ENCODE measurements around the gene MGMT. TPM values are rescaled to one million over a fixed set of nuclear protein-coding genes. Genes with fewer than 3 reads are reported as not detected.

Gene MGMT
- total and polyA plus RNA-seq, 2 donors from 2014 or later = 25.9 to 70.0 TPM

GRCh38 chr10:129728246-129728820 lies 261.3 kb downstream of the MGMT start:
- no peaks in the 10 kb centered on the region for H3K27me3 ChIP-seq (ENCODE audit: control insufficient read depth, insufficient read depth, low read length)
- H3K9me3 ChIP-seq (ENCODE audit: control insufficient read depth in 2 of 3, insufficient read depth in 1 of 3, low read length in 3 of 3) = peaks cover 0 to 4% (median 0%) of the 10 kb centered on the region in 3 donors
- no peak for TF ChIP-seq CTCF (IDR thresholded peaks at IDR 0.05; ENCODE audit: borderline replicate concordance, extremely low read depth, insufficient read depth)
- FAIRE-seq (no peak), DNase-seq (peak in 2 of 5 donors; percentile 4 to 47)
- intact Hi-C loops (cut with DNase I) = no loop called here
- no peaks in the 10 kb centered on the region for H3K4me1 ChIP-seq (ENCODE audit: control insufficient read depth in 2 of 3, insufficient read depth in 2 of 3, low read depth in 1 of 3, low read length in 3 of 3)
- no peak overlapping the region for H3K9ac ChIP-seq (ENCODE audit: low read length in 3 of 3)
- H3K36me3 ChIP-seq (ENCODE audit: control insufficient read depth in 2 of 3, insufficient read depth in 3 of 3, low read length in 3 of 3) = no peaks in the 10 kb centered on the region
- H3K27ac ChIP-seq (ENCODE audit: low read depth in 2 of 2, low read length in 2 of 2) = no peak overlapping the region
- no peak overlapping the region for H3K4me3 ChIP-seq (ENCODE audit: low read length in 3 of 3)

- no peaks in the 10 kb centered on the region for H3K36me3 ChIP-seq (ENCODE audit: control insufficient read depth in 2 of 3, insufficient read depth in 3 of 3, low read length in 3 of 3)
- H3K9me3 ChIP-seq (ENCODE audit: control insufficient read depth in 2 of 3, insufficient read depth in 1 of 3, low read length in 3 of 3) = peaks cover 0 to 4% (median 0%) of the 10 kb centered on the region in 3 donors
- DNase-seq (peak in 1 of 5 donors; percentile 34), FAIRE-seq (no peak)
- no peak for TF ChIP-seq CTCF (IDR thresholded peaks at IDR 0.05; ENCODE audit: borderline replicate concordance, extremely low read depth, insufficient read depth)
- no peak overlapping the region for H3K27ac ChIP-seq (ENCODE audit: low read depth in 2 of 2, low read length in 2 of 2)
- intact Hi-C loops (cut with DNase I) = no loop called here
- H3K27me3 ChIP-seq (ENCODE audit: control insufficient read depth, insufficient read depth, low read length) = no peaks in the 10 kb centered on the region
- H3K4me3 ChIP-seq (ENCODE audit: low read length in 3 of 3) = no peak overlapping the region
- H3K9ac ChIP-seq (ENCODE audit: low read length in 3 of 3) = no peak overlapping the region
- no peaks in the 10 kb centered on the region for H3K4me1 ChIP-seq (ENCODE audit: control insufficient read depth in 2 of 3, insufficient read depth in 2 of 3, low read depth in 1 of 3, low read length in 3 of 3)
These were observed 262.1 kb downstream of the MGMT start for GRCh38 chr10:129728905-129729795.

GRCh38 chr10:129730272-129730992 lies 263.4 kb downstream of the MGMT start:
- H3K27ac ChIP-seq (ENCODE audit: low read depth in 2 of 2, low read length in 2 of 2) = no peak overlapping the region
- no peaks in the 10 kb centered on the region for H3K27me3 ChIP-seq (ENCODE audit: control insufficient read depth, insufficient read depth, low read length)
- TF ChIP-seq CTCF (IDR thresholded peaks at IDR 0.05; ENCODE audit: borderline replicate concordance, extremely low read depth, insufficient read depth) = no peak
- intact Hi-C loops (cut with DNase I) = no loop called here
- no peaks in the 10 kb centered on the region for H3K4me1 ChIP-seq (ENCODE audit: control insufficient read depth in 2 of 3, insufficient read depth in 2 of 3, low read depth in 1 of 3, low read length in 3 of 3)
- FAIRE-seq (no peak), DNase-seq (no peak)
- H3K9ac ChIP-seq (ENCODE audit: low read length in 3 of 3) = no peak overlapping the region
- peaks cover 0 to 4% (median 0%) of the 10 kb centered on the region in 3 donors for H3K9me3 ChIP-seq (ENCODE audit: control insufficient read depth in 2 of 3, insufficient read depth in 1 of 3, low read length in 3 of 3)
- no peak overlapping the region for H3K4me3 ChIP-seq (ENCODE audit: low read length in 3 of 3)
- no peaks in the 10 kb centered on the region for H3K36me3 ChIP-seq (ENCODE audit: control insufficient read depth in 2 of 3, insufficient read depth in 3 of 3, low read length in 3 of 3)
